Activated CD8-positive, alpha-beta T cell treated with anti-CD3 and anti-CD28 coated beads for 36 hours (primary cell): ENCODE data around the gene ZNF576. TPM values are rescaled to one million over a fixed set of nuclear protein-coding genes. Genes with fewer than 3 reads are reported as not detected.

ENCODE experiments used
- ATAC-seq: fragments of 200-7000 bp; cut with Tn5 transposase; one replicate; pipeline ENCODE4 v1.10.0; 2021; ENCODE audit warnings: mild to moderate bottlenecking, moderate library complexity
- CTCF ChIA-PET: fragments of 350-600 bp; sonication (Branson Sonifier 250); formaldehyde crosslinking; loops from one replicate; lab custom pipeline; 2021; ENCODE audit warnings: antibody characterized with exemption; lab: Charles Lee
- POLR2A ChIA-PET: fragments of 350-600 bp; sonication (Branson Sonifier 250); formaldehyde crosslinking; loops from one replicate; lab custom pipeline; 2021; ENCODE audit warnings: antibody characterized with exemption; lab: Charles Lee
- DNase-seq: peaks from one replicate; pipeline ENCODE4 v3.0.0-alpha.2; 2020
- H3K27ac Mint-ChIP-seq: one replicate; pipeline ENCODE4 v1.8.0; 2021; ENCODE audit warnings: mild to moderate bottlenecking, mixed read lengths
- H3K27me3 Mint-ChIP-seq: one replicate; pipeline ENCODE4 v1.8.0; 2021; ENCODE audit warnings: mixed read lengths
- H3K36me3 Mint-ChIP-seq: one replicate; pipeline ENCODE4 v1.8.0; 2021; ENCODE audit warnings: low read depth, mixed read lengths
- H3K4me1 Mint-ChIP-seq: one replicate; pipeline ENCODE4 v1.8.0; 2021; ENCODE audit warnings: low read depth, mixed read lengths
- H3K4me3 Mint-ChIP-seq: one replicate; pipeline ENCODE4 v1.8.0; 2021; ENCODE audit warnings: mild to moderate bottlenecking, moderate library complexity, mixed read lengths
- H3K9me3 Mint-ChIP-seq: one replicate; pipeline ENCODE4 v1.8.0; 2021; ENCODE audit warnings: mixed read lengths
- intact Hi-C: fragments of 100-400 bp; cut with micrococcal nuclease; formaldehyde crosslinking; loops from one replicate; pipeline ENCODE4 v1.10.0; 2022
- total RNA-seq, 2 experiments: library from RNA; stranded (reverse); gene quantifications; one replicate each; pipeline ENCODE4 v1.2.3, GENCODE V29; 2021
- TF ChIP-seq, protein P1 (sequence below): fragments of 200-600 bp; IDR thresholded peaks from one replicate; pipeline ENCODE4 v1.8.0; 2022; ENCODE audit warnings: antibody characterized with exemption, mild to moderate bottlenecking

ZNF576 gene
- total RNA-seq, 2 experiments from 2014 or later: 8.8 to 12.2 TPM

DNA sequence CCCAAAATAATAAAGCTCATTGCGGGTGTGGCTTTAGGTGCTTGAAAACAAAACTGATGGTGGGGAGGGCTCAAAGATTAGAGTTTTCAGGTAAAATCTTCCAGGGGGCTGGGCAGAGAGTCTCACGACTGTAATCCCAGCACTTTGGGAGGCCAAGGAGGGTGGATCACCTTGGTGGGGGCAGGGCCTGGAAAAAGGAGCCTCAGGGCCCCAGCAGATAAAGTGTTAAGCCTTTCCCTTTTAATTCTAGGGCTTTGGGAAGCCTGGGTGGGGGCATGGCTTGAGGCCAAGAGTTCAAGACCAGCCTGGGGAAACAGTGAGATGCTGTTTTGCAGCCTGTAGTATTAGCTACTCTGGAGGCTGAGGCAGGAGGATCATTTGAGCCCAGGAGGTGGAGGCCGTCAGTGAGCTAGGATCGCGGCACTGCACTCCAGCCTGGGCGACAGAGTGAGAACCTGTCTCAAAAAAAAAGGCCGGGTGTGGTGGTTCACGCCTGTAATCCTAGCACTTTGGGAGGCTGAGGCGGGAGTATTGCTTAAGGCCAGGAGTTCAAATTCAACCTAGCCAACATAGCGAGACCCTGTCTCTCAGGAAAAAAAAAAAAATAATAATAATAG, 2.2 kb upstream of the ZNF576 start:
- no peak for ATAC-seq
- TF ChIP-seq, protein P1, sequence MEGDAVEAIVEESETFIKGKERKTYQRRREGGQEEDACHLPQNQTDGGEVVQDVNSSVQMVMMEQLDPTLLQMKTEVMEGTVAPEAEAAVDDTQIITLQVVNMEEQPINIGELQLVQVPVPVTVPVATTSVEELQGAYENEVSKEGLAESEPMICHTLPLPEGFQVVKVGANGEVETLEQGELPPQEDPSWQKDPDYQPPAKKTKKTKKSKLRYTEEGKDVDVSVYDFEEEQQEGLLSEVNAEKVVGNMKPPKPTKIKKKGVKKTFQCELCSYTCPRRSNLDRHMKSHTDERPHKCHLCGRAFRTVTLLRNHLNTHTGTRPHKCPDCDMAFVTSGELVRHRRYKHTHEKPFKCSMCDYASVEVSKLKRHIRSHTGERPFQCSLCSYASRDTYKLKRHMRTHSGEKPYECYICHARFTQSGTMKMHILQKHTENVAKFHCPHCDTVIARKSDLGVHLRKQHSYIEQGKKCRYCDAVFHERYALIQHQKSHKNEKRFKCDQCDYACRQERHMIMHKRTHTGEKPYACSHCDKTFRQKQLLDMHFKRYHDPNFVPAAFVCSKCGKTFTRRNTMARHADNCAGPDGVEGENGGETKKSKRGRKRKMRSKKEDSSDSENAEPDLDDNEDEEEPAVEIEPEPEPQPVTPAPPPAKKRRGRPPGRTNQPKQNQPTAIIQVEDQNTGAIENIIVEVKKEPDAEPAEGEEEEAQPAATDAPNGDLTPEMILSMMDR: no peak
- CTCF ChIA-PET: interaction anchor here (0.8 to 12.2 kb wide), 34 partner anchors 9 to 233 kb away, joined by 3 to 188 read pairs (median 6); partner anchors contain the start of genes ETHE1, PINLYP, PLAUR and XRCC1
- H3K4me1 Mint-ChIP-seq: peaks cover 32% of the 10 kb centered on the region
- intact Hi-C loops: loop anchor here (10.0 kb wide), 1 partner anchor 59 kb away; the partner anchor contains the start of gene ZNF575
- no peak for DNase-seq
- H3K4me3 Mint-ChIP-seq: peak overlapping the region; percentile 86
- H3K36me3 Mint-ChIP-seq: peaks cover 26% of the 10 kb centered on the region
- H3K9me3 Mint-ChIP-seq: no peaks in the 10 kb centered on the region
- no peaks in the 10 kb centered on the region for H3K27me3 Mint-ChIP-seq
- POLR2A ChIA-PET: interaction anchor here (0.6 to 4.2 kb wide), 15 partner anchors 14 to 162 kb away, joined by 3 to 24 read pairs (median 3); partner anchors contain the start of genes PINLYP, XRCC1, ZNF428 and ZNF575
- peak overlapping the region; percentile 55 for H3K27ac Mint-ChIP-seq

DNA sequence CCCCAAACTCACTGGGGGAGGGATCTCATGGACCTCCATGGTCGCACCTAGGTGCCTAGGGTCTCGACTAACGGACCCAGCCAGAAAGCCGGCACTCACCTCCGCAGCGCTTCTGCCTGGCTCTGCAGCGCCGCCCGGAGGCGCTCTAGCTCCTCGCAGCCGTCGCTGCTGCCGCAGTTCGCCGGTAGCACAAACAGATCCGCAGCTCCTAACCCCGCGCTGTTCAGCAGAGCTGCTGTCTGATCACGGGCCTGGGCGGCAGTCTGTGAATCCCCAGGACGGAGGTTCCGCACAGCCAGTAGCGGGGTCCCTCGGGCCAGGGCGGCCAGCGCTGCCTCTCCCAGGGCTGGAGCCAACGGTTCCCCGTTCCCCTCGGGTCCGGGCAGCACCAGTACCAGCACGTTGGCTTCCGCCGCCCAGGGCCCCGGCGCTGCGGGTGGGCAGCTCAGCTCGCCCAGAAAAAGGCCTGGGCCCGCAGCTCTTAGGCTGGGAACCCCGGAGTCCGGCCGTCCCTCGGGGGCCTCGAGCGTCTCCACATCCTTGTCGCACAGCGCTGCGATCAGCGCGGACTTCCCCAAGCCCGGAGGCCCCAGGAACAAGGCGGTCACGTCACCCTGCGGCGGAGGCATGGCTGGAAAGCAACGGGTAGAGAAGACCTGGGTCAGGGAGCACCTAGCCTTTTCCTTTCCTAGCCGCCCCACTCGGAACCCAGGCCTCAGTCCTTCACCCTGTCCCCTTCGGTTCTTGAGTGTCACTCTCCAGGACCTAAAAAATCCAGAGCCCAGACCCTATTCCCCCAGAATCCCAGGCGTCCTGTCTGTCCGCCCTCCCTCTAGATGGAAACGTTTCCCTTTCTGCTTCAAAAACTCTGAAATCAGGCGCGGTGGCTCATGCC, 1.4 kb upstream of the ZNF576 start:
- TF ChIP-seq, protein P1: peak; percentile 96
- DNase-seq (peak; percentile 82), ATAC-seq (peak; percentile 64)
- peaks cover 27% of the 10 kb centered on the region for H3K4me1 Mint-ChIP-seq
- intact Hi-C loops: loop anchor here (5.0 to 10.0 kb wide), 3 partner anchors 33 to 148 kb away; partner anchors contain the start of gene ZNF575
- no peaks in the 10 kb centered on the region for H3K9me3 Mint-ChIP-seq
- POLR2A ChIA-PET: interaction anchor here (0.7 to 4.2 kb wide), 16 partner anchors 13 to 163 kb away, joined by 3 to 24 read pairs (median 3); partner anchors contain the start of genes PINLYP, XRCC1, ZNF428 and ZNF575
- peak overlapping the region; percentile 86 for H3K4me3 Mint-ChIP-seq
- H3K27me3 Mint-ChIP-seq: no peaks in the 10 kb centered on the region
- peak overlapping the region; percentile 98 for H3K27ac Mint-ChIP-seq
- H3K36me3 Mint-ChIP-seq: peaks cover 25% of the 10 kb centered on the region
- CTCF ChIA-PET: interaction anchor here (0.6 to 12.2 kb wide), 37 partner anchors 9 to 232 kb away, joined by 3 to 188 read pairs (median 6); partner anchors contain the start of genes ETHE1, PINLYP, PLAUR and XRCC1

DNA sequence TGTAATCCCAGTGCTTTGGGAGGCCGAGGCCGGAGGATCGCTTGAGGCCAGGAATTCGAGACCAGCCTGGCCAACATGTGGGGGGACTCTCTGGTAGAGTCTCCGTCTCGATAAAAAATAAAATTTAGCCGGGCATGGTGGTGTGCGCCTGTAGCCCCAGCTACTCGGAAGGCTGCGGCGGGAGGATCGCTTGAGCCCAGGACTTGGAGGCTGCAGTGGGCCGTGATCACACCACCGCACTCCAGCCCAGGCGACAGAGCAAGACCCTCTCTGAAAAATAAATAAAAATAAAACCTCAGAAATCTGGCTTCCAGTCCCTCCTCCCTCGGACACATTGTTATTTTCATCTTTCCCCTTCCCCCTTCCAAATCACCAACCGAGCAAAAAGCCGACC, 793 bp upstream of the ZNF576 start:
- ATAC-seq: peak; percentile 6
- peak; percentile 53 for DNase-seq
- ChIA-PET CTCF (interaction anchor here (0.8 to 12.2 kb wide), 17 partner anchors 10 to 231 kb away, joined by 3 to 188 read pairs (median 11); partner anchors contain the start of genes ETHE1, PINLYP, XRCC1 and ZNF283), POLR2A (interaction anchor here (0.6 to 4.2 kb wide), 13 partner anchors 11 to 132 kb away, joined by 3 to 24 read pairs (median 5); partner anchors contain the start of genes PINLYP, XRCC1 and ZNF575)
- TF ChIP-seq, protein P1: no peak
- H3K4me3 Mint-ChIP-seq: peak overlapping the region; percentile 86
- peak overlapping the region; percentile 98 for H3K27ac Mint-ChIP-seq
- peaks cover 24% of the 10 kb centered on the region for H3K36me3 Mint-ChIP-seq
- intact Hi-C loops: loop anchor here (5.0 to 10.0 kb wide), 3 partner anchors 33 to 148 kb away; partner anchors contain the start of gene ZNF575
- no peaks in the 10 kb centered on the region for H3K9me3 Mint-ChIP-seq
- no peaks in the 10 kb centered on the region for H3K27me3 Mint-ChIP-seq
- H3K4me1 Mint-ChIP-seq: peaks cover 26% of the 10 kb centered on the region

DNA sequence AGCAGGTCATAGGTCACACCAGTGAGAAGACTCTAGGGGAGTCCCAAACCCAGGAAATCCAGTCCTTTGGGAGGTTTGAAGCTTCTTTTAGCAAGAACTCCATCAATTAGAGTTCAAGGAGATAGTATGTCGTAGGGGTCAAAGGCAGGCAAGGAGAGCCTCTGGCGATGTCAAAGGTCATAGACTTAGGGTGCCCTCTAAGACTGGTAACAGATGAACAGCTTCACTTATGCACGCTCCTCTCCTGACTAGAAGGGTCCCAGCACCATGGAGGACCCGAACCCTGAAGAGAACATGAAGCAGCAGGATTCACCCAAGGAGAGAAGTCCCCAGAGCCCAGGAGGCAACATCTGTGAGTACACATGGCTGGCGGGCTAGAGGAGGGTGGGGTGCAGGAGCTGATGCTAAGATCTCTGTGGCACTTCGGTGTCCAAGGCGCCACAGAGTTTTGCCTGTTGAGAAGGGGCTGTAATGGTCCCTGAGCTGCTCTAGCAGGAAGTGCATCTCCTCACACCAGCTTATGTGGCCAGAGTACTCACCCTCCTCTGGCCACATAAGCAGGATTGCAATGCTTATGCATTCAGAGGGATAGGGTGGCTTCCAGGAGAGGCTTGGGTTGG, 557 bp downstream of the ZNF576 start:
- intact Hi-C loops: loop anchor here (5.0 to 10.0 kb wide), 3 partner anchors 35 to 150 kb away; partner anchors contain the start of gene ZNF575
- ChIA-PET POLR2A (interaction anchor here (0.6 to 4.2 kb wide), 12 partner anchors 10 to 133 kb away, joined by 3 to 24 read pairs (median 4); partner anchors contain the start of genes XRCC1, ZNF428 and ZNF575), CTCF (interaction anchor here (1.0 to 12.2 kb wide), 9 partner anchors 10 to 150 kb away, joined by 3 to 188 read pairs (median 13); partner anchors contain the start of genes PINLYP, XRCC1 and ZNF575)
- ATAC-seq: no peak
- Mint-ChIP-seq H3K4me3 (peak overlapping the region; percentile 86), H3K9me3 (no peaks in the 10 kb centered on the region), H3K36me3 (peaks cover 21% of the 10 kb centered on the region), H3K4me1 (peaks cover 26% of the 10 kb centered on the region), H3K27ac (peak overlapping the region; percentile 98), H3K27me3 (no peaks in the 10 kb centered on the region)
- TF ChIP-seq, protein P1: no peak
- DNase-seq: peak; percentile 20
